RWPE1 (cell line): ENCODE results near the gene TMEM81.

Source experiments
- CTCF ChIA-PET: fragments of 350-600 bp; sonication (Branson Sonifier 250); formaldehyde crosslinking; extraction: SDS; loops from one replicate; lab custom pipeline; 2021; lab: Yijun Ruan, JAX
- POLR2A ChIA-PET: fragments of 400-600 bp; formaldehyde crosslinking; extraction: SDS; loops from one replicate; lab custom pipeline; 2020; ENCODE audit warnings: antibody characterized with exemption; ENCODE audit not compliant: low non-redundant PET; lab: Yijun Ruan, JAX
- DNase-seq: peaks from one replicate; pipeline ENCODE4 v3.0.0; 2012; ENCODE audit warnings: low spot score
- H3K27ac ChIP-seq: fragments of 450-650 bp; 2 replicates; pipeline ENCODE4 v1.5.1; 2017
- TF ChIP-seq, protein P1 (sequence below): fragments of 450-650 bp; conservative IDR thresholded peaks from 2 replicates; pipeline ENCODE4 v1.5.1; 2017; ENCODE audit warnings: low read depth, mild to moderate bottlenecking

The TMEM81 gene

DNA sequence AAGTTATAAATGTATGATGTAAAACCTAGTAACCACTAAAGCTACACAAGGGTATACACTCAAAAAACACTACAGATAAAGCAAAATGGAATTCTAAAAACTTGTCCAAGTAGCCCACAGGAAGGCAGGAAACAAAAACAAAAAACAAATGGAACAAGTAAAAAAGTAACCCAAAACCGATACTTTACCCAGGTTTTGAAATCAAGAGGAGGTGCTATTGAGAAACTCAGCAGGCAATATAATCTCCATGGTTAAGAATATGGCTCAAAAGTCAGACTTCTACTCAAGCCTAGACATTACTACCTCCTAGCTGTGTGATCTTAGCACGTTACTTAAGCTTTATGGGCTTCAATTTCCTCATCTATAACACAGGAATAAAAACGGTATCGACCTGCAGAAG, 24.2 kb upstream of the TMEM81 start:
- POLR2A ChIA-PET: interaction anchor here (2.1 kb wide), 1 partner anchor 13 kb away, joined by 8 read pairs; the partner anchor contains the start of gene RBBP5
- TF ChIP-seq, protein P1, sequence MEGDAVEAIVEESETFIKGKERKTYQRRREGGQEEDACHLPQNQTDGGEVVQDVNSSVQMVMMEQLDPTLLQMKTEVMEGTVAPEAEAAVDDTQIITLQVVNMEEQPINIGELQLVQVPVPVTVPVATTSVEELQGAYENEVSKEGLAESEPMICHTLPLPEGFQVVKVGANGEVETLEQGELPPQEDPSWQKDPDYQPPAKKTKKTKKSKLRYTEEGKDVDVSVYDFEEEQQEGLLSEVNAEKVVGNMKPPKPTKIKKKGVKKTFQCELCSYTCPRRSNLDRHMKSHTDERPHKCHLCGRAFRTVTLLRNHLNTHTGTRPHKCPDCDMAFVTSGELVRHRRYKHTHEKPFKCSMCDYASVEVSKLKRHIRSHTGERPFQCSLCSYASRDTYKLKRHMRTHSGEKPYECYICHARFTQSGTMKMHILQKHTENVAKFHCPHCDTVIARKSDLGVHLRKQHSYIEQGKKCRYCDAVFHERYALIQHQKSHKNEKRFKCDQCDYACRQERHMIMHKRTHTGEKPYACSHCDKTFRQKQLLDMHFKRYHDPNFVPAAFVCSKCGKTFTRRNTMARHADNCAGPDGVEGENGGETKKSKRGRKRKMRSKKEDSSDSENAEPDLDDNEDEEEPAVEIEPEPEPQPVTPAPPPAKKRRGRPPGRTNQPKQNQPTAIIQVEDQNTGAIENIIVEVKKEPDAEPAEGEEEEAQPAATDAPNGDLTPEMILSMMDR: no peak
- DNase-seq: no peak
- CTCF ChIA-PET: interaction anchor here (0.8 to 1.4 kb wide), 4 partner anchors 17 to 148 kb away, joined by 3 to 6 read pairs (median 4); no protein-coding TSS in a partner anchor
- H3K27ac ChIP-seq: no peak overlapping the region

DNA sequence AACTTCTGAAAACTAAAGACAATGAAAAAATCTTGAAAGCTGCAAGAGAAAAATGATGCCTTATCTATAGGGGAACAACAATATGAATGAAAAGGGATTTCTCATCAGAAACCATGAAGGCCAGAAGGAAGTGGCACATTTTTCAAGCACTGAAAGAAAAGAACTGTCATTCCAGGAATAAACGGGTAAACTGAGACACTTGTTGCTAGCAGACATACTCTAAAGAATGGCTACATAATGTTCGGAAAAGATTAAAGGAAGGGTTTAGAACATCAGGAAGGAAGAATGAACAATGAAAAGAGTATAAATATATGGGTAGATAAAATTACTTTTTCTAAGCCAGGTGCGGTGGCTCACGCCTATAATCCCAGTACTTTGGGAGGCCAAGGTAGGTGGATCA, 23.1 kb upstream of the TMEM81 start:
- DNase-seq: no peak
- TF ChIP-seq, protein P1: no peak
- H3K27ac ChIP-seq: no peak overlapping the region
- ChIA-PET POLR2A (no interaction called here), CTCF (no interaction called here)

DNA sequence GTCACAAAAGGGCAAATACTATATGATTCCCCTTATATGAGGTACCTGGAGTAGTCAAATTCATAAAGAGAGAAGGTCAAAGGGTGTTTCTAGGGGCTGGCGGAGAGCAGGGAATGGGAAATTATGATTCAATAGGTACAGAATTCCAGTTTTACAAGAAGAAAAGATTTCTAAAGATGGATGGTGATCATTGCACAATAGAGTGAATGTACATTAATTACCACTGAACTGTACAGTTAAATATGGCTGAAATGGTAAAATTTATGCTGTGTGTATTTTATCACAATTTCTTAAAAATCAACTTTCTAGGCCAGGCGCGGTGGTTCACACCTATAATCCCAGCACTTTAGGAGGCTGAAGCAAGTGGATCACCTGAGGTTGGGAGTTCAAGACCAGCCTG, 18.1 kb upstream of the TMEM81 start:
- POLR2A ChIA-PET: no interaction called here

DNA sequence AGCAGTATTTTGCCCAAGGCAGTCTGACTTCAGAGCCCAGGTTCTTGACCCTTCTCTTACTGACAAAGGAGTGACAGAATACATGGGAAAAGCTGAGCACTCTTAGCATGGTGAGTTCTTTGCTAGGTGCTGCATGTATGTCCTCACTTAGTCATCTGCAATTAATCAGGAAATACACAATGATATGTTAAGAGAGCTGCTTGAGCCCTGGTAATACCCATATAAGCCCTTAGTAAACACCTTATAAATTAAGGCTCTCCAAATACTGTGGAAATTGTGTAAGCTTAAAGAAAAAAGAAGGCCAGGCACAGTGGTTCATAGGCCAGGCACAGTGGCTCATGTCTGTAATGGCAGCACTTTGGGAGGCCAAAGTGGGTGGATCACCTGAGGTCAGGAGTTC, 14.0 kb upstream of the TMEM81 start:
- no peak for DNase-seq
- ChIA-PET POLR2A (no interaction called here), CTCF (no interaction called here)
- H3K27ac ChIP-seq: no peak overlapping the region
- TF ChIP-seq, protein P1: no peak

More for the DNA sequence above, 18.1 kb upstream of the TMEM81 start:
- TF ChIP-seq, protein P1: no peak
- H3K27ac ChIP-seq: no peak overlapping the region
- CTCF ChIA-PET: interaction anchor here (0.7 to 1.6 kb wide), 2 partner anchors 13 to 41 kb away, joined by 4 to 6 read pairs; no protein-coding TSS in a partner anchor
- no peak for DNase-seq

DNA sequence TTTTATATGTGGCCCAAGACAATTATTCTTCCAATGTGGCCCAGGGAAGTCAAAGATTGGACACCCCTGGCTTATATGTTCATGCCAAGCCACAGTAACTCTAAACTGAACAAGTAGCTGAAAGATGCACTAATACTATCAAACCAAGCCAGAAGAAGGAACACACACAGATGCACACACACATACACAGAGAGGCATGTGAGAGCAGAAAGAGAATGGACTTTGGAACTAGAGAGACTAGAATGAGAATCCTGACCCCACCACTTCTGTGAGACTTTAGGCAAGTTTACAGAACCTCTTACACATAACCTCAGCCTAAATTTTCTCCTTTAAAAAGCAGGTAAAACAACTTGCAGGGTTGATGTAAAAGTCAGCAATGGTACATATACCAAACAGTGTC, 11.2 kb upstream of the TMEM81 start:
- ChIA-PET CTCF (no interaction called here), POLR2A (no interaction called here)
- TF ChIP-seq, protein P1: no peak
- no peak overlapping the region for H3K27ac ChIP-seq
- DNase-seq: no peak

DNA sequence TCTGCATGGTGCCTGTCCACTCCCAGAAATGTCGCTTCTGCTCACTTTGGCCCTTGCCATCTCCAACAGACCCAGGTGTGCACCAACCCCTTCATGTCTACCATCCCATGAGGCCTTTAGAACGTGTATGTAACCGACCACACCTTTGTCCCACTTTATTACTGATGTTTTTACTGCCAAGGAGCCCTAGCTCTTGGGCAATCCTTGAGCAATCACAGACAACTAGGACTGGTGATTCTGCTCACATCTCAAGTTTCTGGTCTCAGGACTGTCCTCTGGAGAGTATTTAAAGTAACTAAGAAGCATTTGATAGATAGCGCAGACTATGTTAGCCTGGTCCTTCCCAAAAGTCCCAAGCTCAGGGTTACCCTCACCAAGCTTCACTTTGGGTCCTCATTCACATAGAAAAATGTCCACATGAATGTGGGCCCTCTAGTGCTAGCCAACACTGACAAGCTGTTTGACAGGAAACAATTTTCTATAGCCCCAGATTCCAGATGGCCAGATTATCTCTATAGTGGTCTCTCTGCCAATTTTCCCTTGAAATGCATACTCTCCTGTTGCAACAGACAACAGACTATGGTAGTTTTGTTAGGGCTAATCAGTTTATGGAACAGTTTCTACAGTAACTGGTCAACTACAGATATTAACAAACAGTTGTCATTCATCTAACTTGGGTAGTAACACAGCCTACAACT, 6.9 kb upstream of the TMEM81 start:
- POLR2A ChIA-PET: no interaction called here
- no peak for DNase-seq
- TF ChIP-seq, protein P1: no peak
- no peak overlapping the region for H3K27ac ChIP-seq
- CTCF ChIA-PET: interaction anchor here (0.6 kb wide), 2 partner anchors 50 to 1328 kb away, joined by 4 read pairs; no protein-coding TSS in a partner anchor
